ENCODE data around the gene OR7G2.

GRCh38 chr19:9109959-9110358 lies 2.7 kb upstream of the OR7G2 start:
- TF ChIP-seq, protein P1, sequence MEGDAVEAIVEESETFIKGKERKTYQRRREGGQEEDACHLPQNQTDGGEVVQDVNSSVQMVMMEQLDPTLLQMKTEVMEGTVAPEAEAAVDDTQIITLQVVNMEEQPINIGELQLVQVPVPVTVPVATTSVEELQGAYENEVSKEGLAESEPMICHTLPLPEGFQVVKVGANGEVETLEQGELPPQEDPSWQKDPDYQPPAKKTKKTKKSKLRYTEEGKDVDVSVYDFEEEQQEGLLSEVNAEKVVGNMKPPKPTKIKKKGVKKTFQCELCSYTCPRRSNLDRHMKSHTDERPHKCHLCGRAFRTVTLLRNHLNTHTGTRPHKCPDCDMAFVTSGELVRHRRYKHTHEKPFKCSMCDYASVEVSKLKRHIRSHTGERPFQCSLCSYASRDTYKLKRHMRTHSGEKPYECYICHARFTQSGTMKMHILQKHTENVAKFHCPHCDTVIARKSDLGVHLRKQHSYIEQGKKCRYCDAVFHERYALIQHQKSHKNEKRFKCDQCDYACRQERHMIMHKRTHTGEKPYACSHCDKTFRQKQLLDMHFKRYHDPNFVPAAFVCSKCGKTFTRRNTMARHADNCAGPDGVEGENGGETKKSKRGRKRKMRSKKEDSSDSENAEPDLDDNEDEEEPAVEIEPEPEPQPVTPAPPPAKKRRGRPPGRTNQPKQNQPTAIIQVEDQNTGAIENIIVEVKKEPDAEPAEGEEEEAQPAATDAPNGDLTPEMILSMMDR (IDR thresholded peaks at IDR 0.05; ENCODE audit: low read depth, low read length): no peak
- no peak for TF ChIP-seq EZH2phosphoT487 (IDR thresholded peaks at IDR 0.05; ENCODE audit: low read depth)

Measured in OCI-LY3 (cell line).